ENCODE measurements around the gene NRSN2. TPM values are rescaled to one million over a fixed set of nuclear protein-coding genes. Genes with fewer than 3 reads are reported as not detected.
"Not testable (repeated sequence)": the region's sequence is repeated elsewhere in the genome, so short reads cannot be mapped to it uniquely, and the experiment has no call there.

The NRSN2 gene
- total RNA-seq, 2 experiments from 2014 or later: 5.2 to 7.5 TPM

GRCh38 chr20:325889-326644, 20.8 kb upstream of the NRSN2 start:
- Mint-ChIP-seq H3K4me1 (peaks cover 20% of the 10 kb centered on the region), H3K36me3 (ENCODE audit: low read depth) (peaks cover 2% of the 10 kb centered on the region), H3K4me3 (peak overlapping the region; percentile 73), H3K27me3 (no peaks in the 10 kb centered on the region), H3K9me3 (ENCODE audit: low read depth) (no peaks in the 10 kb centered on the region), H3K27ac (no peak overlapping the region)
- ChIA-PET CTCF (interaction anchor here (1.9 kb wide), 1 partner anchor 8 kb away, joined by 4 read pairs; no protein-coding TSS in a partner anchor), POLR2A (interaction anchor here (0.6 to 1.9 kb wide), 2 partner anchors 27 to 100 kb away, joined by 4 to 7 read pairs; no protein-coding TSS in a partner anchor)
- intact Hi-C loops (cut with DNase I, micrococcal nuclease): loop anchor here (1.0 to 5.0 kb wide), 9 partner anchors 16 to 506 kb away; partner anchors contain the start of genes C20orf96 (in 1 of the 2), FAM110A (in 1 of the 2), NRSN2 (in 1 of the 2) and TBC1D20 (in 1 of the 2)
- peak; percentile 74 for DNase-seq
- no peak for ATAC-seq

GRCh38 chr20:326645-327185, 20.2 kb upstream of the NRSN2 start:
- H3K4me1 Mint-ChIP-seq: peaks cover 20% of the 10 kb centered on the region
- POLR2A ChIA-PET: interaction anchor here (0.6 kb wide), 1 partner anchor 99 kb away, joined by 4 read pairs; no protein-coding TSS in a partner anchor

GRCh38 chr20:327186-328026, 19.5 kb upstream of the NRSN2 start:
- intact Hi-C loops (cut with DNase I, micrococcal nuclease): loop anchor here (1.0 to 5.0 kb wide), 5 partner anchors 30 to 505 kb away; partner anchors contain the start of genes FAM110A (in 1 of the 2), RBCK1 (in 1 of the 2) and ZCCHC3 (in 1 of the 2)
- POLR2A ChIA-PET: no interaction called here
- DNase-seq: peak; percentile 90
- CTCF ChIA-PET: interaction anchor here (3.9 to 5.1 kb wide), 2 partner anchors 26 to 62 kb away, joined by 24 to 40 read pairs; no protein-coding TSS in a partner anchor
- Mint-ChIP-seq H3K4me1 (peaks cover 20% of the 10 kb centered on the region), H3K36me3 (ENCODE audit: low read depth) (peaks cover 2% of the 10 kb centered on the region), H3K9me3 (ENCODE audit: low read depth) (no peaks in the 10 kb centered on the region), H3K4me3 (peak overlapping the region; percentile 73), H3K27me3 (no peaks in the 10 kb centered on the region), H3K27ac (no peak overlapping the region)
- peak; percentile 32 for ATAC-seq

More at GRCh38 chr20:326645-327185, 20.2 kb upstream of the NRSN2 start:
- DNase-seq: no peak
- H3K36me3 Mint-ChIP-seq (ENCODE audit: low read depth): peaks cover 2% of the 10 kb centered on the region
- CTCF ChIA-PET: no interaction called here
- no peaks in the 10 kb centered on the region for H3K27me3 Mint-ChIP-seq
- H3K4me3 Mint-ChIP-seq: peak overlapping the region; percentile 73
- intact Hi-C loops (cut with DNase I, micrococcal nuclease): loop anchor here (1.0 to 5.0 kb wide), 5 partner anchors 29 to 506 kb away; partner anchors contain the start of genes FAM110A (in 1 of the 2), RBCK1 (in 1 of the 2) and ZCCHC3 (in 1 of the 2)
- H3K9me3 Mint-ChIP-seq (ENCODE audit: low read depth): no peaks in the 10 kb centered on the region
- no peak for ATAC-seq
- H3K27ac Mint-ChIP-seq: no peak overlapping the region

GRCh38 chr20:328027-328974, 18.6 kb upstream of the NRSN2 start:
- ATAC-seq: no peak
- intact Hi-C loops (cut with DNase I, micrococcal nuclease): loop anchor here (5.0 kb wide), 2 partner anchors 121 to 504 kb away; partner anchors contain the start of gene FAM110A (in 1 of the 2)
- CTCF ChIA-PET: interaction anchor here (0.7 to 5.1 kb wide), 6 partner anchors 17 to 470 kb away, joined by 3 to 40 read pairs (median 14); partner anchors contain the start of gene NRSN2
- Mint-ChIP-seq H3K36me3 (ENCODE audit: low read depth) (peaks cover 2% of the 10 kb centered on the region), H3K27me3 (no peaks in the 10 kb centered on the region), H3K27ac (no peak overlapping the region), H3K4me1 (peaks cover 20% of the 10 kb centered on the region), H3K9me3 (ENCODE audit: low read depth) (no peaks in the 10 kb centered on the region), H3K4me3 (peak overlapping the region; percentile 73)
- POLR2A ChIA-PET: no interaction called here
- no peak for DNase-seq

- Mint-ChIP-seq H3K27me3 (no peaks in the 10 kb centered on the region), H3K27ac (no peak overlapping the region), H3K4me3 (no peak overlapping the region), H3K4me1 (peaks cover 17% of the 10 kb centered on the region), H3K36me3 (ENCODE audit: low read depth) (peaks cover 2% of the 10 kb centered on the region), H3K9me3 (ENCODE audit: low read depth) (no peaks in the 10 kb centered on the region)
- POLR2A ChIA-PET: no interaction called here
- intact Hi-C loops (cut with DNase I, micrococcal nuclease): loop anchor here (5.0 kb wide), 2 partner anchors 122 to 503 kb away; partner anchors contain the start of gene FAM110A (in 1 of the 2)
- CTCF ChIA-PET: interaction anchor here (0.6 to 5.1 kb wide), 9 partner anchors 16 to 469 kb away, joined by 3 to 40 read pairs (median 9); partner anchors contain the start of gene NRSN2
- DNase-seq (no peak), ATAC-seq (no peak)
Measured at GRCh38 chr20:328975-329695, 17.8 kb upstream of the NRSN2 start.

- DNase-seq (no peak), ATAC-seq (no peak)
- Mint-ChIP-seq H3K4me1 (peaks cover 17% of the 10 kb centered on the region), H3K27me3 (no peaks in the 10 kb centered on the region), H3K27ac (no peak overlapping the region), H3K9me3 (ENCODE audit: low read depth) (no peaks in the 10 kb centered on the region), H3K36me3 (ENCODE audit: low read depth) (peaks cover 2% of the 10 kb centered on the region), H3K4me3 (no peak overlapping the region)
- ChIA-PET POLR2A (no interaction called here), CTCF (interaction anchor here (0.6 to 5.1 kb wide), 14 partner anchors 9 to 122 kb away, joined by 3 to 40 read pairs (median 6); partner anchors contain the start of gene NRSN2)
- intact Hi-C loops (cut with DNase I, micrococcal nuclease): loop anchor here (1.0 to 5.0 kb wide), 4 partner anchors 63 to 502 kb away; partner anchors contain the start of gene FAM110A (in 1 of the 2)
Measured at GRCh38 chr20:329851-330232, 17.1 kb upstream of the NRSN2 start.

GRCh38 chr20:330233-331149, 16.4 kb upstream of the NRSN2 start:
- DNase-seq: peak; percentile 78
- H3K9me3 Mint-ChIP-seq (ENCODE audit: low read depth): no peaks in the 10 kb centered on the region
- CTCF ChIA-PET: interaction anchor here (0.6 to 5.1 kb wide), 27 partner anchors 9 to 260 kb away, joined by 3 to 40 read pairs (median 3); partner anchors contain the start of gene NRSN2
- H3K27me3 Mint-ChIP-seq: no peaks in the 10 kb centered on the region
- H3K4me1 Mint-ChIP-seq: peaks cover 17% of the 10 kb centered on the region
- H3K4me3 Mint-ChIP-seq: no peak overlapping the region
- H3K27ac Mint-ChIP-seq: no peak overlapping the region
- peak; percentile 66 for ATAC-seq
- POLR2A ChIA-PET: interaction anchor here (0.6 kb wide), 1 partner anchor 127 kb away, joined by 8 read pairs; no protein-coding TSS in a partner anchor
- intact Hi-C loops (cut with DNase I, micrococcal nuclease): loop anchor here in 1 of 2 experiments (1.0 kb wide), 2 partner anchors 63 to 121 kb away; no protein-coding TSS in a partner anchor
- peaks cover 2% of the 10 kb centered on the region for H3K36me3 Mint-ChIP-seq (ENCODE audit: low read depth)

- no peak for ATAC-seq
- H3K27ac Mint-ChIP-seq: no peak overlapping the region
- H3K9me3 Mint-ChIP-seq (ENCODE audit: low read depth): no peaks in the 10 kb centered on the region
- H3K4me3 Mint-ChIP-seq: no peak overlapping the region
- no peaks in the 10 kb centered on the region for H3K36me3 Mint-ChIP-seq (ENCODE audit: low read depth)
- ChIA-PET CTCF (interaction anchor here (0.6 to 1.3 kb wide), 3 partner anchors 10 to 68 kb away, joined by 4 to 5 read pairs (median 4); partner anchors contain the start of gene SOX12), POLR2A (no interaction called here)
- H3K4me1 Mint-ChIP-seq: peaks cover 7% of the 10 kb centered on the region
- no peaks in the 10 kb centered on the region for H3K27me3 Mint-ChIP-seq
- no peak for DNase-seq
- intact Hi-C loops (cut with DNase I, micrococcal nuclease): no loop called here
Measured at GRCh38 chr20:334578-334977, 12.3 kb upstream of the NRSN2 start.

- H3K27me3 Mint-ChIP-seq; intact Hi-C loops (cut with DNase I, micrococcal nuclease); H3K36me3 Mint-ChIP-seq (ENCODE audit: low read depth); DNase-seq; H3K27ac Mint-ChIP-seq; ATAC-seq; POLR2A ChIA-PET; H3K9me3 Mint-ChIP-seq (ENCODE audit: low read depth); H3K4me3 Mint-ChIP-seq; H3K4me1 Mint-ChIP-seq: not testable (repeated sequence)
- CTCF ChIA-PET: interaction anchor here (0.8 kb wide), 1 partner anchor 43 kb away, joined by 4 read pairs; no protein-coding TSS in a partner anchor
Measured at GRCh38 chr20:336040-336439, 10.9 kb upstream of the NRSN2 start.
